ENCODE data around the gene HMGN4. TPM values are rescaled to one million over a fixed set of nuclear protein-coding genes. Genes with fewer than 3 reads are reported as not detected.

HMGN4 gene
- polyA plus RNA-seq, 1 experiment = 72.3 TPM

GRCh38 chr6:26581164-26581915, 43.2 kb downstream of the HMGN4 start:
- CTCF ChIA-PET = interaction anchor here (0.6 to 17.1 kb wide), 4 partner anchors 9 to 587 kb away, joined by 3 to 280 read pairs (median 3); partner anchors contain the start of gene ABT1
- peaks cover 13% of the 10 kb centered on the region for H3K27me3 ChIP-seq (ENCODE audit: control insufficient read depth, insufficient read depth, low read length)

GRCh38 chr6:26588965-26589364, 50.8 kb downstream of the HMGN4 start:
- TF ChIP-seq CTCF (IDR thresholded peaks at IDR 0.05; ENCODE audit: low read depth, low read length) = no peak
- no peak for DNase-seq (ENCODE audit: low read depth, low spot score)
- no peaks in the 10 kb centered on the region for H3K27me3 ChIP-seq (ENCODE audit: control insufficient read depth, insufficient read depth, low read length)
- H3K9me3 ChIP-seq (ENCODE audit: control insufficient read depth, insufficient read depth, low read length) = no peaks in the 10 kb centered on the region
- H3K4me3 ChIP-seq (ENCODE audit: low read depth, low read length) = no peak overlapping the region
- CTCF ChIA-PET = interaction anchor here (1.2 kb wide), 1 partner anchor 247 kb away, joined by 3 read pairs; no protein-coding TSS in a partner anchor
- no peak overlapping the region for H3K27ac ChIP-seq (ENCODE audit: low read depth, low read length)
- POLR2A ChIA-PET = no interaction called here

More at GRCh38 chr6:26581164-26581915, 43.2 kb downstream of the HMGN4 start:
- Histone ChIP-seq H3K27ac (ENCODE audit: low read depth, low read length) (no peak overlapping the region), H3K4me3 (ENCODE audit: low read depth, low read length) (no peak overlapping the region), H3K9me3 (ENCODE audit: control insufficient read depth, insufficient read depth, low read length) (no peaks in the 10 kb centered on the region)
- no peak for TF ChIP-seq CTCF (IDR thresholded peaks at IDR 0.05; ENCODE audit: low read depth, low read length)
- no peak for DNase-seq (ENCODE audit: low read depth, low spot score)
- POLR2A ChIA-PET = no interaction called here

- ChIA-PET POLR2A (interaction anchor here (1.2 kb wide), 1 partner anchor 16 kb away, joined by 3 read pairs; no protein-coding TSS in a partner anchor), CTCF (interaction anchor here (1.2 to 7.7 kb wide), 5 partner anchors 13 to 486 kb away, joined by 3 to 280 read pairs (median 4); no protein-coding TSS in a partner anchor)
- H3K4me3 ChIP-seq (ENCODE audit: low read depth, low read length) = no peak overlapping the region
- no peak for DNase-seq (ENCODE audit: low read depth, low spot score)
- no peaks in the 10 kb centered on the region for H3K27me3 ChIP-seq (ENCODE audit: control insufficient read depth, insufficient read depth, low read length)
- no peak for TF ChIP-seq CTCF (IDR thresholded peaks at IDR 0.05; ENCODE audit: low read depth, low read length)
- H3K9me3 ChIP-seq (ENCODE audit: control insufficient read depth, insufficient read depth, low read length) = no peaks in the 10 kb centered on the region; the same call in 1 of the 2 replicates
- no peak overlapping the region for H3K27ac ChIP-seq (ENCODE audit: low read depth, low read length)
Observed at GRCh38 chr6:26592649-26593048, 54.5 kb downstream of the HMGN4 start.

GRCh38 chr6:26593278-26594130, 55.3 kb downstream of the HMGN4 start:
- TF ChIP-seq CTCF (IDR thresholded peaks at IDR 0.05; ENCODE audit: low read depth, low read length) = no peak
- Histone ChIP-seq H3K27me3 (ENCODE audit: control insufficient read depth, insufficient read depth, low read length) (no peaks in the 10 kb centered on the region), H3K4me3 (ENCODE audit: low read depth, low read length) (no peak overlapping the region), H3K27ac (ENCODE audit: low read depth, low read length) (no peak overlapping the region), H3K9me3 (ENCODE audit: control insufficient read depth, insufficient read depth, low read length) (no peaks in the 10 kb centered on the region; the same call in 1 of the 2 replicates)
- ChIA-PET POLR2A (interaction anchor here (1.2 kb wide), 1 partner anchor 17 kb away, joined by 3 read pairs; no protein-coding TSS in a partner anchor), CTCF (interaction anchor here (0.6 to 7.7 kb wide), 8 partner anchors 14 to 576 kb away, joined by 3 to 280 read pairs (median 4); a partner anchor contains a TSS)
- no peak for DNase-seq (ENCODE audit: low read depth, low spot score)

Data from AG04450 (cell line).